ENCODE results near the gene UFSP2. TPM values are rescaled to one million over a fixed set of nuclear protein-coding genes. Genes with fewer than 3 reads are reported as not detected.

UFSP2 gene
- total and polyA plus RNA-seq, 2 experiments from 2014 or later = 29.0 to 53.0 TPM

DNA sequence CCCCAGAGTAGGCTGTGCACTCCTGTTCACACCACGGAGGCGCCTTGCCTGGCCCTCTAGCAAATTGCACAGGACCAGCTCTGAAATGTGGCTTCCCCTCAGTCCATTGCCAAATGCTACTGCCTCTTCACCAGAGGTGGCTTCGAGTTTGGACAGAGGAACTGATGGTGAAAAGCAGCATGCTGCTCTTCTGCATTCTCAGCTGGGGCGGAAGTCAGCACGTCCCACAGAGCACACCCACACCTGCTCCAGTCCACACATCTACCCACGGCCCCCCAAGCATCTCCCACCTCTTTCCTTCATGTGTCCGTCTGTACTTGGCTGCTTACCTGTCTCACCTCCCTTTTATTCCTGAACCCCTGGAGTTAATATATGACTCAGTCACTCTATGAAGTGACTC is 73.6 kb downstream of the UFSP2 start (continued):
- TF ChIP-seq, protein P1, sequence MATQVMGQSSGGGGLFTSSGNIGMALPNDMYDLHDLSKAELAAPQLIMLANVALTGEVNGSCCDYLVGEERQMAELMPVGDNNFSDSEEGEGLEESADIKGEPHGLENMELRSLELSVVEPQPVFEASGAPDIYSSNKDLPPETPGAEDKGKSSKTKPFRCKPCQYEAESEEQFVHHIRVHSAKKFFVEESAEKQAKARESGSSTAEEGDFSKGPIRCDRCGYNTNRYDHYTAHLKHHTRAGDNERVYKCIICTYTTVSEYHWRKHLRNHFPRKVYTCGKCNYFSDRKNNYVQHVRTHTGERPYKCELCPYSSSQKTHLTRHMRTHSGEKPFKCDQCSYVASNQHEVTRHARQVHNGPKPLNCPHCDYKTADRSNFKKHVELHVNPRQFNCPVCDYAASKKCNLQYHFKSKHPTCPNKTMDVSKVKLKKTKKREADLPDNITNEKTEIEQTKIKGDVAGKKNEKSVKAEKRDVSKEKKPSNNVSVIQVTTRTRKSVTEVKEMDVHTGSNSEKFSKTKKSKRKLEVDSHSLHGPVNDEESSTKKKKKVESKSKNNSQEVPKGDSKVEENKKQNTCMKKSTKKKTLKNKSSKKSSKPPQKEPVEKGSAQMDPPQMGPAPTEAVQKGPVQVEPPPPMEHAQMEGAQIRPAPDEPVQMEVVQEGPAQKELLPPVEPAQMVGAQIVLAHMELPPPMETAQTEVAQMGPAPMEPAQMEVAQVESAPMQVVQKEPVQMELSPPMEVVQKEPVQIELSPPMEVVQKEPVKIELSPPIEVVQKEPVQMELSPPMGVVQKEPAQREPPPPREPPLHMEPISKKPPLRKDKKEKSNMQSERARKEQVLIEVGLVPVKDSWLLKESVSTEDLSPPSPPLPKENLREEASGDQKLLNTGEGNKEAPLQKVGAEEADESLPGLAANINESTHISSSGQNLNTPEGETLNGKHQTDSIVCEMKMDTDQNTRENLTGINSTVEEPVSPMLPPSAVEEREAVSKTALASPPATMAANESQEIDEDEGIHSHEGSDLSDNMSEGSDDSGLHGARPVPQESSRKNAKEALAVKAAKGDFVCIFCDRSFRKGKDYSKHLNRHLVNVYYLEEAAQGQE (IDR thresholded peaks at IDR 0.05; ENCODE audit: unreplicated experiment) = no peak
- TF ChIP-seq STAT1 (IDR thresholded peaks at IDR 0.05; ENCODE audit: unreplicated experiment) (no peak), EZH2 (IDR thresholded peaks at IDR 0.05; ENCODE audit: low read depth, unreplicated experiment) (no peak), JUNB (IDR thresholded peaks at IDR 0.05; ENCODE audit: unreplicated experiment) (no peak)
- TF ChIP-seq, protein P2, sequence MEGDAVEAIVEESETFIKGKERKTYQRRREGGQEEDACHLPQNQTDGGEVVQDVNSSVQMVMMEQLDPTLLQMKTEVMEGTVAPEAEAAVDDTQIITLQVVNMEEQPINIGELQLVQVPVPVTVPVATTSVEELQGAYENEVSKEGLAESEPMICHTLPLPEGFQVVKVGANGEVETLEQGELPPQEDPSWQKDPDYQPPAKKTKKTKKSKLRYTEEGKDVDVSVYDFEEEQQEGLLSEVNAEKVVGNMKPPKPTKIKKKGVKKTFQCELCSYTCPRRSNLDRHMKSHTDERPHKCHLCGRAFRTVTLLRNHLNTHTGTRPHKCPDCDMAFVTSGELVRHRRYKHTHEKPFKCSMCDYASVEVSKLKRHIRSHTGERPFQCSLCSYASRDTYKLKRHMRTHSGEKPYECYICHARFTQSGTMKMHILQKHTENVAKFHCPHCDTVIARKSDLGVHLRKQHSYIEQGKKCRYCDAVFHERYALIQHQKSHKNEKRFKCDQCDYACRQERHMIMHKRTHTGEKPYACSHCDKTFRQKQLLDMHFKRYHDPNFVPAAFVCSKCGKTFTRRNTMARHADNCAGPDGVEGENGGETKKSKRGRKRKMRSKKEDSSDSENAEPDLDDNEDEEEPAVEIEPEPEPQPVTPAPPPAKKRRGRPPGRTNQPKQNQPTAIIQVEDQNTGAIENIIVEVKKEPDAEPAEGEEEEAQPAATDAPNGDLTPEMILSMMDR (conservative IDR thresholded peaks at IDR 0.05; ENCODE audit: low read depth in 2 of 2) = no peak

DNA sequence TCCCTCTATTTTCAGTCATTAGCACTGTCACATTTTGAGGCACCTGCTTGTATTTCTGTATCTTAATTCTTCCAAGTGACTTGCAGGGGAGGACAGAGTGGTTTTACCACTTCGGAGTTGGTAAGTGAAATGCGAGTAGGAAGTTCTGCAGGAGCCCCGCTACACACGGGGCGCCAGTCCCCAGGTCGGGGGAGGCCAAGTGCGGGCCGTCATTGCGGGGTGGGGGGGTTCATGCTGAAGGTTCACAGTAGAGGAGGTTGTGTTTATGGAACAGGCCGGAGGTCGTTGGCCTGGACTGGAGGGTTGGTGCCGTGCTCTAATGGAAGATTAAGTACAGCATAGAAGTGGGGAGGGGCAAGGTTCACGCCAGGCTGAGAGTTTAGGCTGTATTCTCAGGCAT is 74.1 kb downstream of the UFSP2 start:
- Histone ChIP-seq H3K4me2 (no peak overlapping the region), H3K4me1 (ENCODE audit: insufficient read depth) (no peaks in the 10 kb centered on the region; the same call in 1 of the 2 replicates), H3F3A (replicated peaks; ENCODE audit: low read depth) (no peaks in the 10 kb centered on the region), H3K27me3 (ENCODE audit: insufficient read depth) (no peaks in the 10 kb centered on the region), H3K9me2 (ENCODE audit: insufficient read depth) (peaks cover 6% of the 10 kb centered on the region; the same call in 1 of the 2 replicates), H2AFZ (no peak overlapping the region), H4K20me1 (replicated peaks; ENCODE audit: insufficient read depth) (no peaks in the 10 kb centered on the region), H3K36me3 (ENCODE audit: insufficient read depth) (peaks cover 3% of the 10 kb centered on the region; the same call in 1 of the 2 replicates), H3K79me2 (replicated peaks; ENCODE audit: insufficient read depth) (no peaks in the 10 kb centered on the region), H3K4me3 (no peak overlapping the region), H3K27ac (ENCODE audit: low read depth) (peak overlapping the region; percentile 24; the same call in 1 of the 2 replicates)
- DNase-seq (ENCODE audit: low spot score) (no peak), ATAC-seq (no peak)
- no peak overlapping the region for H3K4me3 Mint-ChIP-seq
- H3K27me3 Mint-ChIP-seq (ENCODE audit: insufficient read depth, low read depth, poor library complexity) = no peaks in the 10 kb centered on the region
- H3K4me1 Mint-ChIP-seq = peaks cover 29% of the 10 kb centered on the region
- peak overlapping the region; percentile 24; the same call in 1 of the 2 replicates for H3K27ac Mint-ChIP-seq
- H3K36me3 Mint-ChIP-seq (ENCODE audit: low read depth) = peaks cover 28% of the 10 kb centered on the region
- no peaks in the 10 kb centered on the region for H3K9me3 Mint-ChIP-seq
- no peak for TF ChIP-seq POLR2AphosphoS5 (IDR thresholded peaks at IDR 0.05; ENCODE audit: low read depth)
- no peak for TF ChIP-seq CREB1 (CRISPR knock-in tag; IDR thresholded peaks at IDR 0.05; ENCODE audit: low read depth)
- TF ChIP-seq, protein P1 (IDR thresholded peaks at IDR 0.05; ENCODE audit: unreplicated experiment) = no peak
- TF ChIP-seq ZNF114 (CRISPR knock-in tag; IDR thresholded peaks at IDR 0.05) = no peak
- TF ChIP-seq, protein P3, sequence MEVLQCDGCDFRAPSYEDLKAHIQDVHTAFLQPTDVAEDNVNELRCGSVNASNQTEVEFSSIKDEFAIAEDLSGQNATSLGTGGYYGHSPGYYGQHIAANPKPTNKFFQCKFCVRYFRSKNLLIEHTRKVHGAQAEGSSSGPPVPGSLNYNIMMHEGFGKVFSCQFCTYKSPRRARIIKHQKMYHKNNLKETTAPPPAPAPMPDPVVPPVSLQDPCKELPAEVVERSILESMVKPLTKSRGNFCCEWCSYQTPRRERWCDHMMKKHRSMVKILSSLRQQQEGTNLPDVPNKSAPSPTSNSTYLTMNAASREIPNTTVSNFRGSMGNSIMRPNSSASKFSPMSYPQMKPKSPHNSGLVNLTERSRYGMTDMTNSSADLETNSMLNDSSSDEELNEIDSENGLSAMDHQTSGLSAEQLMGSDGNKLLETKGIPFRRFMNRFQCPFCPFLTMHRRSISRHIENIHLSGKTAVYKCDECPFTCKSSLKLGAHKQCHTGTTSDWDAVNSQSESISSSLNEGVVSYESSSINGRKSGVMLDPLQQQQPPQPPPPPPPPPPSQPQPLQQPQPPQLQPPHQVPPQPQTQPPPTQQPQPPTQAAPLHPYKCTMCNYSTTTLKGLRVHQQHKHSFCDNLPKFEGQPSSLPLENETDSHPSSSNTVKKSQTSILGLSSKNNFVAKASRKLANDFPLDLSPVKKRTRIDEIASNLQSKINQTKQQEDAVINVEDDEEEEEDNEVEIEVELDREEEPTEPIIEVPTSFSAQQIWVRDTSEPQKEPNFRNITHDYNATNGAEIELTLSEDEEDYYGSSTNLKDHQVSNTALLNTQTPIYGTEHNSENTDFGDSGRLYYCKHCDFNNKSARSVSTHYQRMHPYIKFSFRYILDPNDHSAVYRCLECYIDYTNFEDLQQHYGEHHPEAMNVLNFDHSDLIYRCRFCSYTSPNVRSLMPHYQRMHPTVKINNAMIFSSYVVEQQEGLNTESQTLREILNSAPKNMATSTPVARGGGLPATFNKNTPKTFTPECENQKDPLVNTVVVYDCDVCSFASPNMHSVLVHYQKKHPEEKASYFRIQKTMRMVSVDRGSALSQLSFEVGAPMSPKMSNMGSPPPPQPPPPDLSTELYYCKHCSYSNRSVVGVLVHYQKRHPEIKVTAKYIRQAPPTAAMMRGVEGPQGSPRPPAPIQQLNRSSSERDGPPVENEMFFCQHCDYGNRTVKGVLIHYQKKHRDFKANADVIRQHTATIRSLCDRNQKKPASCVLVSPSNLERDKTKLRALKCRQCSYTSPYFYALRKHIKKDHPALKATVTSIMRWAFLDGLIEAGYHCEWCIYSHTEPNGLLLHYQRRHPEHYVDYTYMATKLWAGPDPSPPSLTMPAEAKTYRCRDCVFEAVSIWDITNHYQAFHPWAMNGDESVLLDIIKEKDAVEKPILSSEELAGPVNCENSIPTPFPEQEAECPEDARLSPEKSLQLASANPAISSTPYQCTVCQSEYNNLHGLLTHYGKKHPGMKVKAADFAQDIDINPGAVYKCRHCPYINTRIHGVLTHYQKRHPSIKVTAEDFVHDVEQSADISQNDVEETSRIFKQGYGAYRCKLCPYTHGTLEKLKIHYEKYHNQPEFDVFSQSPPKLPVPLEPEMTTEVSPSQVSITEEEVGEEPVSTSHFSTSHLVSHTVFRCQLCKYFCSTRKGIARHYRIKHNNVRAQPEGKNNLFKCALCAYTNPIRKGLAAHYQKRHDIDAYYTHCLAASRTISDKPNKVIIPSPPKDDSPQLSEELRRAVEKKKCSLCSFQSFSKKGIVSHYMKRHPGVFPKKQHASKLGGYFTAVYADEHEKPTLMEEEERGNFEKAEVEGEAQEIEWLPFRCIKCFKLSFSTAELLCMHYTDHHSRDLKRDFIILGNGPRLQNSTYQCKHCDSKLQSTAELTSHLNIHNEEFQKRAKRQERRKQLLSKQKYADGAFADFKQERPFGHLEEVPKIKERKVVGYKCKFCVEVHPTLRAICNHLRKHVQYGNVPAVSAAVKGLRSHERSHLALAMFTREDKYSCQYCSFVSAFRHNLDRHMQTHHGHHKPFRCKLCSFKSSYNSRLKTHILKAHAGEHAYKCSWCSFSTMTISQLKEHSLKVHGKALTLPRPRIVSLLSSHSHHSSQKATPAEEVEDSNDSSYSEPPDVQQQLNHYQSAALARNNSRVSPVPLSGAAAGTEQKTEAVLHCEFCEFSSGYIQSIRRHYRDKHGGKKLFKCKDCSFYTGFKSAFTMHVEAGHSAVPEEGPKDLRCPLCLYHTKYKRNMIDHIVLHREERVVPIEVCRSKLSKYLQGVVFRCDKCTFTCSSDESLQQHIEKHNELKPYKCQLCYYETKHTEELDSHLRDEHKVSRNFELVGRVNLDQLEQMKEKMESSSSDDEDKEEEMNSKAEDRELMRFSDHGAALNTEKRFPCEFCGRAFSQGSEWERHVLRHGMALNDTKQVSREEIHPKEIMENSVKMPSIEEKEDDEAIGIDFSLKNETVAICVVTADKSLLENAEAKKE (CRISPR knock-in tag; IDR thresholded peaks at IDR 0.05) = no peak
- TF ChIP-seq NANOG (IDR thresholded peaks at IDR 0.05; ENCODE audit: borderline replicate concordance) = no peak
- no peak for TF ChIP-seq EZH2 (IDR thresholded peaks at IDR 0.05; ENCODE audit: low read depth, unreplicated experiment)
- no peak for TF ChIP-seq STAT1 (IDR thresholded peaks at IDR 0.05; ENCODE audit: unreplicated experiment)
